T-helper 2 cell treated with Interferon-gamma antibody and Interleukin-4, amounts not matched to agents 5 μg/mL and 100 μg/mL, for 36 hours (primary cell): ENCODE measurements around the gene CNTN5.
"Not testable (repeated sequence)": the region's sequence is repeated elsewhere in the genome, so short reads cannot be mapped to it uniquely, and the experiment has no call there.

Experiments used
- DNase-seq: peaks from one replicate; pipeline ENCODE4 v3.0.0; 2021; ENCODE audit warnings: low spot score
- H3K27ac Mint-ChIP-seq: one replicate; pipeline ENCODE4 v1.8.0; 2021; ENCODE audit warnings: mild to moderate bottlenecking, mixed read lengths
- H3K27me3 Mint-ChIP-seq: one replicate; pipeline ENCODE4 v1.8.0; 2021; ENCODE audit warnings: low read depth, mixed read lengths
- H3K36me3 Mint-ChIP-seq: one replicate; pipeline ENCODE4 v1.8.0; 2021; ENCODE audit warnings: low read depth, mixed read lengths
- H3K4me1 Mint-ChIP-seq: one replicate; pipeline ENCODE4 v1.8.0; 2021; ENCODE audit warnings: low read depth, mixed read lengths
- H3K4me3 Mint-ChIP-seq: one replicate; pipeline ENCODE4 v1.8.0; 2022; ENCODE audit warnings: mild to moderate bottlenecking, moderate library complexity, mixed read lengths
- H3K9me3 Mint-ChIP-seq: one replicate; pipeline ENCODE4 v1.8.0; 2021; ENCODE audit warnings: mixed read lengths

CNTN5 gene

GRCh38 chr11:99814021-99814420 is 793.3 kb downstream of the CNTN5 start:
- no peaks in the 10 kb centered on the region for H3K36me3 Mint-ChIP-seq
- H3K4me3 Mint-ChIP-seq = no peak overlapping the region
- DNase-seq = no peak
- no peaks in the 10 kb centered on the region for H3K27me3 Mint-ChIP-seq
- H3K27ac Mint-ChIP-seq = no peak overlapping the region
- H3K4me1 Mint-ChIP-seq = no peaks in the 10 kb centered on the region
- H3K9me3 Mint-ChIP-seq = peaks cover 11% of the 10 kb centered on the region

GRCh38 chr11:99814738-99815137 is 794.0 kb downstream of the CNTN5 start:
- H3K4me3 Mint-ChIP-seq = no peak overlapping the region
- no peaks in the 10 kb centered on the region for H3K36me3 Mint-ChIP-seq

DNA sequence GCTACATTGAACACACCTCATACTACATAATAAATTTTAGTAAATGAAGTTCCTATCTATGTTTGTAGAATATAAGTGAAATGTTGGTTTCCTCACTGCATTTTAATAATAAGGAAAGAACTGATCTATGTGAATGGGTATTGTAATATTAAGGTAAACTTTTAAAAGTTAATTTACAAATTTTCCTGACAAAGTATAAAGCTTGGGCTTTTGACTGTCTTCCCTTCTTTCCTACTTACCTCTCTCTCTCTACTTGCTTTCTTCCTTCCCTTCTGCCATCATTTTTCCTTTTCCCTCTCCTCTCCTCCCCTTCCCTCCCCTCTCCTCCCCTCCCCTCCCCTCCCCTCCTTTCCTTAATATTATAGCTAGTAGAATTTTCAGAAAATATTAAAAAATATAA is 798.2 kb downstream of the CNTN5 start:
- Mint-ChIP-seq H3K27ac (no peak overlapping the region), H3K4me1 (no peaks in the 10 kb centered on the region), H3K4me3 (no peak overlapping the region), H3K27me3 (no peaks in the 10 kb centered on the region), H3K36me3 (no peaks in the 10 kb centered on the region), H3K9me3 (peaks cover 28% of the 10 kb centered on the region)
- no peak for DNase-seq

More at GRCh38 chr11:99814738-99815137, 794.0 kb downstream of the CNTN5 start:
- DNase-seq = no peak
- Mint-ChIP-seq H3K4me1 (no peaks in the 10 kb centered on the region), H3K9me3 (peaks cover 11% of the 10 kb centered on the region), H3K27ac (no peak overlapping the region), H3K27me3 (no peaks in the 10 kb centered on the region)

GRCh38 chr11:99822846-99823565 is 802.3 kb downstream of the CNTN5 start:
- no peaks in the 10 kb centered on the region for H3K4me1 Mint-ChIP-seq
- H3K4me3 Mint-ChIP-seq = no peak overlapping the region
- no peaks in the 10 kb centered on the region for H3K27me3 Mint-ChIP-seq
- H3K27ac Mint-ChIP-seq = no peak overlapping the region
- no peak for DNase-seq
- H3K36me3 Mint-ChIP-seq = no peaks in the 10 kb centered on the region
- H3K9me3 Mint-ChIP-seq = peaks cover 22% of the 10 kb centered on the region

DNA sequence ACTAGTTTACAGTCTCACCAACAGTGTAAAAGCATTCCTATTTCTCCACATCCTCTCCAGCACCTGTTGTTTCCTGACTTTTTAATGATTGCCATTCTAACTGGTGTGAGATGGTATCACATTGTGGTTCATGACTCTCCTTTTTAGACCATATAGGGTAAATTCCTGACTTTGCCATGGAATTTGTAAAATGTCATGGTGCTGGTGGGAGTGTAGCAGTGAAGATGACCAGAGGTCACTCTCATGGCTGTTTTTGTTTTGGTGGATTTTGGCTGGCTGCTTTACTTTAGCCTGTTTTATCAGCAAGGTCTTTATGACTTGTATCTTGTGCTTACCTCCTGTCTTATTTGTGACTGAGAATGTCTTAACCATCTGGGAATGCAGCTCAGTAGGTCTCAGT is 816.0 kb downstream of the CNTN5 start:
- not testable (repeated sequence) for H3K27ac Mint-ChIP-seq, H3K36me3 Mint-ChIP-seq, H3K4me3 Mint-ChIP-seq, DNase-seq, H3K27me3 Mint-ChIP-seq, H3K4me1 Mint-ChIP-seq
- H3K9me3 Mint-ChIP-seq = peaks cover 31% of the 10 kb centered on the region

- no peak for DNase-seq
- no peaks in the 10 kb centered on the region for H3K4me1 Mint-ChIP-seq
- H3K27me3 Mint-ChIP-seq = no peaks in the 10 kb centered on the region
- no peak overlapping the region for H3K4me3 Mint-ChIP-seq
- no peaks in the 10 kb centered on the region for H3K36me3 Mint-ChIP-seq
- no peak overlapping the region for H3K27ac Mint-ChIP-seq
- peaks cover 26% of the 10 kb centered on the region for H3K9me3 Mint-ChIP-seq
Measured at GRCh38 chr11:99841885-99842284, 821.1 kb downstream of the CNTN5 start.

DNA sequence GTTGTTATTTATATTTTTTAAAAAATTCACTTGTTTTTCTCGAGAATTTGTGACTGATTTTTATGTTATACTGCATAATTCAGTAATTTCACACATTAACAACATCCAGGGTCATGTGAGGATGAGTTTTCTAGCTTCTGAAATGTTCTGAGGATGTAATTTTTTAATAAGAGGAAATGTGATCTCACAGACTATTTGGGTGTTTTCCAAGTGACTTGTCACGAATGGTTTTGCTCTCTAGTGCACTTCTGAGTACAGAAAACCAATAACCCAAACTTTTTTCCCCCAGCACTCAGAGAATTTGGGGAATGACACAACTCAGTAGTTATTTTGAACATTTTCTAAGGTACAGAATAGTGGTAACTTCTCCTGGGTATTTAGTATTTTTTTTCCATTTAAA is 845.2 kb downstream of the CNTN5 start:
- H3K9me3 Mint-ChIP-seq = peaks cover 15% of the 10 kb centered on the region
- no peaks in the 10 kb centered on the region for H3K27me3 Mint-ChIP-seq
- H3K4me1 Mint-ChIP-seq = no peaks in the 10 kb centered on the region
- H3K4me3 Mint-ChIP-seq = no peak overlapping the region
- no peak for DNase-seq
- no peak overlapping the region for H3K27ac Mint-ChIP-seq
- H3K36me3 Mint-ChIP-seq = no peaks in the 10 kb centered on the region

DNA sequence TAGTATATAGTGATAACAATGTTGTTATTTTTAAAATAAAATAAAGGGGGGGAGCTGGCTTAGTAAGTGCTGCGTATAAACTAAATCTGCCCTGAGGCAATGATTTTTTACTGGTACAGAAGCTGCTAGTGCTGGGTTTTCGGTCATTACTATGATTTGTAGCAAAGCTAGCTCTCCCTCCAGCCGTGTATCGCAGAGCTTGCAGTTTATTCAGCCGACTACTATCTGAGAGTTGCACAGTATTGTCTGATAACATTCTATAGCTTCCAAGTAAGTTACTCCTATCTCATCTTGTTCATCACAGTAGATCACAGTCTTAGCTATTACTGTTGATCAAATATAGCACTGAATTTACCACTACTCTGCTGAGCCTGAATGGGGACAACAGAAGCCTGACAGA is 860.9 kb downstream of the CNTN5 start:
- Mint-ChIP-seq H3K4me1 (no peaks in the 10 kb centered on the region), H3K36me3 (no peaks in the 10 kb centered on the region), H3K27me3 (no peaks in the 10 kb centered on the region), H3K9me3 (peaks cover 29% of the 10 kb centered on the region), H3K4me3 (no peak overlapping the region), H3K27ac (no peak overlapping the region)
- no peak for DNase-seq

GRCh38 chr11:99884750-99885149 is 864.0 kb downstream of the CNTN5 start:
- no peak overlapping the region for H3K27ac Mint-ChIP-seq
- H3K36me3 Mint-ChIP-seq = no peaks in the 10 kb centered on the region
- peaks cover 35% of the 10 kb centered on the region for H3K9me3 Mint-ChIP-seq
- H3K4me3 Mint-ChIP-seq = no peak overlapping the region
- no peak for DNase-seq
- no peaks in the 10 kb centered on the region for H3K4me1 Mint-ChIP-seq
- no peaks in the 10 kb centered on the region for H3K27me3 Mint-ChIP-seq

GRCh38 chr11:99887481-99887880 is 866.7 kb downstream of the CNTN5 start:
- H3K27me3 Mint-ChIP-seq = no peaks in the 10 kb centered on the region
- no peak for DNase-seq
- H3K4me3 Mint-ChIP-seq = no peak overlapping the region
- no peaks in the 10 kb centered on the region for H3K36me3 Mint-ChIP-seq
- peaks cover 38% of the 10 kb centered on the region for H3K9me3 Mint-ChIP-seq
- H3K27ac Mint-ChIP-seq = no peak overlapping the region
- no peaks in the 10 kb centered on the region for H3K4me1 Mint-ChIP-seq

- Mint-ChIP-seq H3K36me3 (no peaks in the 10 kb centered on the region), H3K9me3 (peaks cover 58% of the 10 kb centered on the region), H3K27ac (no peak overlapping the region), H3K4me3 (no peak overlapping the region), H3K27me3 (no peaks in the 10 kb centered on the region), H3K4me1 (no peaks in the 10 kb centered on the region)
- DNase-seq = no peak
Measured at GRCh38 chr11:99893811-99894210, 873.1 kb downstream of the CNTN5 start.

DNA sequence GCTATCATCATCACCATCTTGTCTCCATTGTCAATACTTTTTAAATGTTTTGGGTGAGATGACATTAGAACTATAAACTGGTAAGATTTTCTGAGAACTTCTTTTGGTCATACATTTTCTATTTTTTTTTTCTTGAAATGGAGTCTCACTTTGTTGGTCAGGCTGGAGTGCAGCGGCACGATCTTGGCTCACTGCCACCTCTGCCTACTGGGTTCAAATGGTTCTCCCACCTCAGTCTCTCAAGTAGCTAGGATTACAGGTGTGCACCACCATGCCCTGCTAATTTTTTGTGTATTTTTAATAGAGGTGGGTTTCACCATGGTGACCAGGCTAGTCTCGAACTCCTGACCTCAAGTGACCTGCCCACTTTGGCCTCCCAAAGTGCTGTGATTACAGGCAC is 880.4 kb downstream of the CNTN5 start:
- H3K4me3 Mint-ChIP-seq = no peak overlapping the region
- H3K9me3 Mint-ChIP-seq = peaks cover 65% of the 10 kb centered on the region
- H3K36me3 Mint-ChIP-seq = no peaks in the 10 kb centered on the region
- no peaks in the 10 kb centered on the region for H3K4me1 Mint-ChIP-seq
- no peak overlapping the region for H3K27ac Mint-ChIP-seq
- DNase-seq = no peak
- no peaks in the 10 kb centered on the region for H3K27me3 Mint-ChIP-seq

GRCh38 chr11:99911116-99911515 is 890.4 kb downstream of the CNTN5 start:
- H3K4me1 Mint-ChIP-seq = no peaks in the 10 kb centered on the region
- no peak overlapping the region for H3K4me3 Mint-ChIP-seq
- no peaks in the 10 kb centered on the region for H3K36me3 Mint-ChIP-seq
- no peak for DNase-seq
- no peaks in the 10 kb centered on the region for H3K27me3 Mint-ChIP-seq
- peaks cover 32% of the 10 kb centered on the region for H3K9me3 Mint-ChIP-seq
- H3K27ac Mint-ChIP-seq = no peak overlapping the region

- no peak for DNase-seq
- Mint-ChIP-seq H3K9me3 (peaks cover 63% of the 10 kb centered on the region), H3K36me3 (no peaks in the 10 kb centered on the region), H3K27me3 (no peaks in the 10 kb centered on the region), H3K4me3 (no peak overlapping the region), H3K27ac (no peak overlapping the region), H3K4me1 (no peaks in the 10 kb centered on the region)
Measured at GRCh38 chr11:99916078-99916477, 895.3 kb downstream of the CNTN5 start.

- Mint-ChIP-seq H3K27me3 (no peaks in the 10 kb centered on the region), H3K4me1 (no peaks in the 10 kb centered on the region), H3K27ac (no peak overlapping the region), H3K36me3 (no peaks in the 10 kb centered on the region), H3K9me3 (peaks cover 62% of the 10 kb centered on the region), H3K4me3 (no peak overlapping the region)
- no peak for DNase-seq
Measured at GRCh38 chr11:99918761-99919160, 898.0 kb downstream of the CNTN5 start.
